Uterus (tissue), 2 donors: ENCODE results near the gene LAMA5.

ENCODE experiments used
- CTCF ChIP-seq, 4 experiments: fragments of 200-600 bp in 2 of 4; fragments of 450-650 bp in 2 of 4; sonication (generic) in 2 of 4; IDR thresholded peaks; one replicate each; pipeline ENCODE4 v1.5.1; 2016 to 2019; ENCODE audit warnings: antibody characterized with exemption in 4 of 4, mild to moderate bottlenecking in 2 of 4, moderate library complexity in 1 of 4
- POLR2A ChIP-seq, 2 donors: fragments of 450-650 bp; IDR thresholded peaks; one replicate each; pipeline ENCODE4 v1.6.1; 2016; ENCODE audit warnings: antibody characterized with exemption in 2 of 2, mild to moderate bottlenecking in 1 of 2, moderate library complexity in 1 of 2

GRCh38 chr20:62316331-62317166 is 50.6 kb downstream of the LAMA5 start:
- TF ChIP-seq CTCF (IDR thresholded peaks at IDR 0.05) (no peak), POLR2A (IDR thresholded peaks at IDR 0.05) (no peak)
